Activated CD4-positive, alpha-beta T cell treated with anti-CD3 and anti-CD28 coated beads for 24 hours (primary cell): ENCODE measurements around the gene FRMD8.

Experiments
- DNase-seq, 2 donors: peaks; one replicate each; pipeline ENCODE4 v3.0.0-alpha.2; 2020; ENCODE audit warnings: low read depth in 2 of 2

The FRMD8 gene

GRCh38 chr11:65392899-65393298 is 6.5 kb downstream of the FRMD8 start:
- no peak for DNase-seq

DNA sequence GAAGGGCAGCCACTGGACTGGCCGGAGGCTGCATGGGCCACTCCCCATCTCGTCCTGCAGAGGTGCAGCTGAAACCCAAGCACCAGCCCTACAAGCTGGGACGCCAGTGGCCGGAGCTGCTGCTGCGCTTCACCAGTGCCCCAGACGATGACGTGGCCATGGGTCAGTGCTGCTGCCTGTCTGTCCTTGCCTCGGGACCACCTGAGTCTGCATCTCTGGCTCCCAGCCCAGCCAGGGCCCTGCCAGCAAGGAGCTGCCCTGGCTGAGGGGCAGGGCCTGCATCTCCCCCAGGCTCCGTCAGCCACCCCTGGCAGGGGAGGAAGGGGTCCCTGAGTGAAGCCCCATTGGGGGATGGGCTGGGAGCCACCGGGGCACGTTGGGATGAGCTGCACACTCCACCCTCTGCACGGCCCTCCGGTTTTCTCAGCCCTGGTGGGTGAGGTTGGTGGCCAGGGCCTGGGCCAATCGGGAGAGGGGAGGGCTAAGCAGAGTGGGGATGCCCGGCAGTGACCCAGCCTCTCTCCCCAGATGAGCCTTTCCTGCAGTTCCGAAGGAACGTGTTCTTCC is 7.2 kb downstream of the FRMD8 start:
- DNase-seq: no peak

DNA sequence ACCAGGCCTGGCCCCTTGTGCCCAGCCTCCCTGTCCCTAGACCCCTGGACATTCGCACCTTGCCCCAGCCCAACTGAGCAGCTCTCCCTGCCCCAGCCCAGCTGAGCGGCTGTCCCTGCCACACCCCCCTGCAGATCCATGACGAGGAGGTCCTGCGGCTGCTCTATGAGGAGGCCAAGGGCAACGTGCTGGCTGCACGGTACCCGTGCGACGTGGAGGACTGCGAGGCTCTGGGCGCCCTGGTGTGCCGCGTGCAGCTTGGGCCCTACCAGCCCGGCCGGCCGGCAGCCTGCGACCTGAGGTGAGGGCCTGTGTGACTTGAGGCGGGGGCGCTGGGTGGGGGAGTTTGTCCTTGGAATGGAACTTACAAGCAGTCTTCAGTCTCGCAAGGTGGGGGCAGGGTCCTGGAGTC is 7.7 kb downstream of the FRMD8 start:
- no peak for DNase-seq

DNA sequence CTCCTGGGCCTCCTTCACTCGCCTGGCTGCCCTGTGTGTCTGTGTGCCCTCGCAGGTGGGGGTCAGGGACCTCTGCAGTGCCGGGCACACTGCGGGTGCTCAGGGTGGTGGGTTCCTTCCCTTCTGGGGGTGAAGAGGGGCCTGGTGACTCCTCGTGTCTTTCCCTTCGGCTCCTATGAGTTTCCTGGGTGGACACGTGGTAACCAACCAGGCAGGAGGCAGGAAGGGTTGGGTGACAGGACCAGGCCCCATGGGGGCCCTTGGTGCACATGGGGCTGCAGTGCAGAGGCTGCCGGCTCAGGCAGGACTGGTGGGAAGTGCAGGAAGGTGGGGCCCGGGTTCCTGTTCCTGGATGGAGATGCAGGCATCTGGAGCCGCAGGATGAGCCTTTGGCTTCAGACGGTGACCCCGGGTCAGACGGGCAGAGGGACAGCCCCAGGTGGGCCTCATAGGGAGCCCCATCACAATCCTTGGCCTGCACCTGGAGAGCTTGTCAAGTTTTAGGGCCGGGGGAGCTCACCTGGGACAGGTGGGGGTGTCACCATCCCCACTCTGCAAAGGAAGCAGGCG is 9.6 kb downstream of the FRMD8 start:
- DNase-seq: no peak

- no peak for DNase-seq
Measured at GRCh38 chr11:65396769-65397745, 10.6 kb downstream of the FRMD8 start.

DNA sequence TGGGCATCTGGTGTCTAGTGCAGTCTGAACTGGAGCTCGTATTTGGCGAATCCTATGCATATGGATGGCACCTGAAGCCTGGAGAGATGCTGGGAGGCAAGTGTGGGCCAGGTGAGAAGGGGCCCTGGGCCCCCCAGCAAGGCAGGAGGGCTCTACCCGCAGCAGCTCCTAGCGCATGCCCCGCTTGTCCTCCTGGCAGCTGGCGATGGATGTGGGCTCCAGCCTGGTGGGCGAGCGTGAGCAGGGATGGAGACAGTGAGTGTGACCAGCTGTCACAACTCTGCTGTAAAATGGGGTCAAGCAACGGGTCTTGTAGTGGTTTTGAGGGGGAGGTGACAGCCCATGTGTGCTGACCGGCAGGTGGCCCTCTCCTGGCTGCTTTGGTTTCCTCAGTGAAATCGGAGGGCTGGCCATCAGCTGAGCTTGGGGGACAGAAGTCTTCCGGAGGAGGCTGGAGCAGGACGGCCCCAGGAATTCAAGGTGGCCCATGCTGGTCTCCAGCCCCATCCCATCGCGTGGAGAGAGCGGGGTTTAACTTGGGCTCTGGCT is 12.0 kb downstream of the FRMD8 start:
- no peak for DNase-seq

DNA sequence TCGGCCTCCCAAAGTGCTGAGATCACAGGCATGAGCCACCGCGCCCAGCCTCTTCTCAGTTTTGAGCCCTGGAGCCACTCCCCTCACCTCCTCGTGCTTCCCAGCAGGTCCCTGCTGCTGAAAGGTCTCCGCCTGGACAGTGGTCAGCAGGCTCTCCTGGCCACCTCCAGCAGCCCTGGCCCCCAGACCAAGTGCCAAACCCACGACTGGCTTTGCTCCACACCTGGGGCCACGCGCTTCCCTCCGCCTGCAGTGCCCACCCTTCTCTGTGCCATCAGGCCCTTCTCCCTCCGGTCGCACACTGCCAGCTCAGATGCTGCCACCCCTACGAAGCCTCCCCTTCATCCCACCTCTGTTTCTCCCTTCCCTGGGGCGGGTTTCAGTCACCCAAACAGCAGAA is 12.8 kb downstream of the FRMD8 start:
- DNase-seq: no peak

DNA sequence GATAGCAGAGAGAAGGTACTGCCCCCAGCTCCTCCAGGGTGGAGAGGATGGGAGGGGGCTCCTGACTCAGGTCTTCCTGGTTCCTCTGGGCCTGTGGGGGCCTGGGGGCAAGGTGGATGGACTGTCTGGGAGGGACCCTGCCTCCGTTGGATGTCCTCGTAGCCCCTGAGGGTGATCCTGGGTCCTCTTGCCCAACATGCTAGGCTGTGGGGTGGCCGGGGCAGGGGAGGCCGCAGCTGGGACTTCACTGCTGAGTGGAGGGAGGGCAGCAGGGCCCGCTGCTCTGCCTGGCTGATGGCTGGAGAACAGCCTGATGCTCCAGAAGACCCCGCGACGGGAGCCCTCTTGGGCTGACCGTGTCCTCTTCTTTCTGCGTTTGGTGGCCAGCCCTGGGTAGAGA is 13.4 kb downstream of the FRMD8 start:
- DNase-seq: no peak

GRCh38 chr11:65400307-65401072 is 14.1 kb downstream of the FRMD8 start:
- DNase-seq: no peak

DNA sequence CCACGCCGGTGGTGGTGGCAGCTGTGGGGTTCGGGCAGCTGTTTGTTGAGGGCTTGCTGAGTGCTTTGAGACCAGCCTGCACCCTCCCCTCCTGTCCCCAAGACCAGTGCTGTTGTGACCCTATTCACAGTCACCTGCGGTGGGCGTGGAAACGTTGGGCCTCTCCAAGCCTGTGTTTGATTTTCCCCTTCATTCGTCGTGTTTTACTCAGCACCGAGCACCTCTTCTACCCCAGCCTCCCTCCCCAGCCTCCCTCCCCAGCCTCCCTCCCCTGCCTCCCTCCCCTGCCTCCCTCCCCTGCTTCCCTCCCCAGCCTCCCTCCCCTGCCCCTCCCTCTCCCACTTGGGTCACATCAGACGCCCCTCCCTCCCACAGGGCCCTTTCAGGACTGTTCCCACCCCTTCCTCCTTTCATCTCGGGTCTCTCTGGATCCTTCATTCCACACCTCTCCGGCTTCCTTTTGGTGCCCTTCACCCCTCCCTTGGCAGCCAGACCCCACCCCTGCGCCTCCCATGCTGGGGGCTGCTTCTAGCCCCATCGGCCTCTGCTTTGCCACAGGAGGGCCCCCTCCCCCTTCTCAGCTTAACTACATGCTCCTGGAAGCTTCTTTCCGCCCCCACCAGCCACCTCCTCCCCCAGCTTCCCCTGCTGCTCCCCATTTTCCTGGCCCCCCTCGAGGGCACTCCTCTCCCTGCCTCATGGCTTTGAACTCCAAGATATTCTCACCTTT is 14.8 kb downstream of the FRMD8 start:
- DNase-seq: no peak

DNA sequence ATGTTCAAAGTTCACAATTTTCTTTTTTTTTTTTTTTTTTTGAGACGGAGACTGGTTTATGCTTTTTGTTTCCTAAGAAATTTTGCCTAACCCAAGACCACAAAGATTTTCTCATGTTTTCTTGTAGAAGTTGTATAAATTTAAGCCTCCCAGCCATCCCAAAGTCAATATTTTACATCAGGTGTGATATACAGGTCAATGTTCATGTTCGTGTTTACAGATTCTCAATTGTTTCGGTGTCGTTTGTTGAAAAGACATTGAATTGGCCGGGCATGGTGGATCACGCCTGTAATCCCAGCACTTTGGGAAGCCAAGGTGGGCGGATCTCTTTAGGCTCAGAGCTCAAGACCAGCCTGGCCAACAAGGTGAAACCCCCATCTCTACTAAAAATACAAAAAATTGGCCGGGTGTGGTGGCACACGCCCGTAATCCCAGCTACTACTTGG is 15.4 kb downstream of the FRMD8 start:
- no peak for DNase-seq

GRCh38 chr11:65402790-65403189 is 16.4 kb downstream of the FRMD8 start:
- DNase-seq: no peak

DNA sequence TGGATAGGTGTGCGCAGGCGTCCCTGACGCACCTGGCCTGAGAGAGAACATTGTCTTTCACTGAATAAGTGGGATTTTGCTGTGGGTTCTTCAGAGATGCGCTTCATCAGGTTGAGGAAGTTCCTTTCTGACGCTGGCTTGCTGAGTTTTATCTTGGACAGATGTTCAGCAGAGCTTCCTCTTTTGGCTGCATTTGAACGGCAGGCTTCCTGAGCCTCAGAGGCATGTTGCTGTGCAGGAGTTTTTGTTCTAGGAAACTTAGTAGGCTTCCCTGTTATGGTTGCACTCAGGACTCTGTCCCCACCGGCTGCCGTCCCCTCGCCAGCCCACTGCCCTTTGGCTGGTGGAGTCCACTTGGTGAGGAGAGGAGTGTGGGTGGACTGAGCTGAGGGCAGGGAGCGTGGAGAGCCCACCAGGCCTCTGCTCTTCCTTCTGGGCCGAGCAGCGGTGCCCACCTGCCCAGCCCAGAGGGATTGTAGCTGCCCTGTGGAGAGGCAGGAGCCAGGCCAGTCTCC is 17.2 kb downstream of the FRMD8 start:
- DNase-seq: no peak

DNA sequence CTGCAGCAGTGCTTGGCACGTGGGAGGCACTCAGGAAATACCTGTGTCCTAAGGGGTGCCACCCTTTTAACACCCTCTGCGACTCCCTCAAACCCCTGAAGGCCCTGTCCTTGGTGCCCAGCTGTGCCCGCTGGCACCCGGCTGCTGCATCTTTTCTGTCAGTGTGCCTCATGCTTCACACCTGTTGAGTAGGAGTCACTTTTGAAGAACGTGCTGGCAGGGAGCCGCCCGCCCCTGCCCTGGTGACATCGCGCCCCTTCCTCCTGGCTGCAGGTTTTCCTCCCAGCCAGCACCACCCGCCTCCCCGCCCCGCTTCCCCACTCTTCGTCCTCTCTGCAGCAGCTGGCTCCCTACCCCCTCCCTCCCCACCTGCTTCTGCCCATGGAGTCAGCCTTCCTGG is 17.8 kb downstream of the FRMD8 start:
- no peak for DNase-seq

GRCh38 chr11:65404638-65405339 is 18.4 kb downstream of the FRMD8 start:
- DNase-seq: no peak

GRCh38 chr11:65410936-65411680 is 24.7 kb downstream of the FRMD8 start:
- DNase-seq: no peak

DNA sequence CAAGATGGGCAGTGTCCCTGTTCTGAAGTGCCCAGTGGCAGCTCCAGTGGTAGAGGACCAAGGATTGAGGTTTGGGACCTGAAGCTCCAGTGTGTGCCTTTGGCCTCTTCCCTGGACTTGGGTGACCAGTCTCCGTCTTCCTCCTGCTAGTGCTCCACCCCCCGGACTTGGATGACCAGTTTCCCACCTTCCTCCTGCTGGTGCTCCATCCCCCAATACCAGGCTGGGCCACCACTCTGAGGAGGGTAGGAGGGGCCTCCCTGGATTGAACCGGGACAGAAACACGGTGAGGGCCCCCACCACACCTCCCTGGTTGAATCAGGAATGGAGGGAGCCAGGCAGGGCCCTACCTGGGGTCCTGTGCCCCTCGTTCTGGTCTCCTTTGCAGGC is 25.2 kb downstream of the FRMD8 start:
- DNase-seq: no peak

- DNase-seq: no peak
Measured at GRCh38 chr11:65412271-65413076, 26.0 kb downstream of the FRMD8 start.
